ENCODE results near the gene PIAS3.
"Not testable (repeated sequence)": the region's sequence is repeated elsewhere in the genome, so short reads cannot be mapped to it uniquely, and the experiment has no call there.

PIAS3 gene

GRCh38 chr1:145823565-145824498, 35.0 kb downstream of the PIAS3 start, which contains the start of the genes POLR3C and RNF115:
Gene POLR3C (plus strand): TSS chr1:145824200. CDS start chr1:145825777, 1,577 bp downstream.
Gene RNF115 (minus strand): TSS chr1:145824095. CDS start chr1:145823873, 222 bp downstream.
- DNase-seq (ENCODE audit: low read depth in 2 of 2), result peak; percentile 81 to 84

GRCh38 chr1:145822779-145823331, 36.0 kb downstream of the PIAS3 start:
- DNase-seq (ENCODE audit: low read depth in 2 of 2), result not testable (repeated sequence)

GRCh38 chr1:145818095-145818494, 40.8 kb downstream of the PIAS3 start:
- not testable (repeated sequence) for DNase-seq (ENCODE audit: low read depth in 2 of 2)

GRCh38 chr1:145812977-145813810, 45.7 kb downstream of the PIAS3 start:
- not testable (repeated sequence) for DNase-seq (ENCODE audit: low read depth in 2 of 2)

GRCh38 chr1:145806844-145807243, 52.0 kb downstream of the PIAS3 start:
- DNase-seq (ENCODE audit: low read depth in 2 of 2), result no peak

GRCh38 chr1:145806408-145806807, 52.5 kb downstream of the PIAS3 start:
- no peak for DNase-seq (ENCODE audit: low read depth in 2 of 2)

GRCh38 chr1:145805057-145805456, 53.8 kb downstream of the PIAS3 start:
- DNase-seq (ENCODE audit: low read depth in 2 of 2), result no peak

GRCh38 chr1:145804235-145805045, 54.4 kb downstream of the PIAS3 start:
- DNase-seq (ENCODE audit: low read depth in 2 of 2), result no peak

GRCh38 chr1:145799806-145800205, 59.1 kb downstream of the PIAS3 start:
- no peak for DNase-seq (ENCODE audit: low read depth in 2 of 2)
